ENCODE data around the gene ATP5PD.
"Not testable (repeated sequence)": the region's sequence is repeated elsewhere in the genome, so short reads cannot be mapped to it uniquely, and the experiment has no call there.

Gene ATP5PD

GRCh38 chr17:75033346-75034235 is 13.2 kb downstream of the ATP5PD start:
- Histone ChIP-seq H3K4me1 (ENCODE audit: control insufficient read depth, insufficient read depth, low read length, poor library complexity, severe bottlenecking) (peaks cover 6% of the 10 kb centered on the region), H3K36me3 (ENCODE audit: control insufficient read depth, insufficient read depth, low read length) (peaks cover 11% of the 10 kb centered on the region), H3K9me3 (ENCODE audit: control insufficient read depth, low read length) (peaks cover 17% of the 10 kb centered on the region), H3K27ac (ENCODE audit: low read depth, low read length, severe bottlenecking) (peak overlapping the region; percentile 94), H3K4me3 (ENCODE audit: extremely low read depth, insufficient read depth, low read length, poor library complexity, severe bottlenecking) (peak overlapping the region; percentile 88)
- WGBS, 2 experiments (ENCODE audit: insufficient coverage in 2 of 2), result 1 to 2% methylated on average over 27 to 29 of the region's 36 CpGs

DNA sequence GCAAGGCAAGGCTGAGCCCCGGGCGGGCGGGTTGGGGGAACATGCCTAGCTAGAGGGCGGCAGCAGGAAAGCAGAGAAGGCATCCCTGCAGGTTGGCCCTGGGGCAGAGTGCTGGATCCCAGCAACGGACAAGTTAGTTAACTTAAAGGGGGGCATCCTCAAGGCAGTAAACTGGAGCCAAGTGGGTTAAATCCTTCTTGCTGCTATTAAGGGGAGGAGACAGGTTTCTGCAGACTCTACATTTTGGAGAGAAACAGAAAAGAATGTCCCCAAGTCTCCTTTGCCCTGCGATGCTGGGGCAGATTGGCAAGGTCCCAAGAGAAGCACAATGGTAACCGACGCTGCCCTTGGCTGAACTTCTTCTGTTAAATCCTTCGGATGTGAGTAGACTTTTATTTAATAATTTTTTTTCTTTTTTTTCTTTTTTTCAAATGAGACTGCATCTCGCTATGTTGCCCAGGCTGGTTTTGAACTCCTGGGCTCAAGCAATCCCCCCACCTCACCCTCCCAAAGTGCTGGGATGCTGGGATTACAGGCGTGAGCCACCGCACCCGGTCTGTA is 14.0 kb downstream of the ATP5PD start:
- 49 to 60% methylated on average over 6 to 7 of the region's 13 CpGs for WGBS, 2 experiments (ENCODE audit: insufficient coverage in 2 of 2)
- Histone ChIP-seq H3K4me3 (ENCODE audit: extremely low read depth, insufficient read depth, low read length, poor library complexity, severe bottlenecking) (peak overlapping the region; percentile 88), H3K4me1 (ENCODE audit: control insufficient read depth, insufficient read depth, low read length, poor library complexity, severe bottlenecking) (peaks cover 6% of the 10 kb centered on the region), H3K36me3 (ENCODE audit: control insufficient read depth, insufficient read depth, low read length) (peaks cover 7% of the 10 kb centered on the region), H3K27ac (ENCODE audit: low read depth, low read length, severe bottlenecking) (no peak overlapping the region), H3K9me3 (ENCODE audit: control insufficient read depth, low read length) (peaks cover 17% of the 10 kb centered on the region)

DNA sequence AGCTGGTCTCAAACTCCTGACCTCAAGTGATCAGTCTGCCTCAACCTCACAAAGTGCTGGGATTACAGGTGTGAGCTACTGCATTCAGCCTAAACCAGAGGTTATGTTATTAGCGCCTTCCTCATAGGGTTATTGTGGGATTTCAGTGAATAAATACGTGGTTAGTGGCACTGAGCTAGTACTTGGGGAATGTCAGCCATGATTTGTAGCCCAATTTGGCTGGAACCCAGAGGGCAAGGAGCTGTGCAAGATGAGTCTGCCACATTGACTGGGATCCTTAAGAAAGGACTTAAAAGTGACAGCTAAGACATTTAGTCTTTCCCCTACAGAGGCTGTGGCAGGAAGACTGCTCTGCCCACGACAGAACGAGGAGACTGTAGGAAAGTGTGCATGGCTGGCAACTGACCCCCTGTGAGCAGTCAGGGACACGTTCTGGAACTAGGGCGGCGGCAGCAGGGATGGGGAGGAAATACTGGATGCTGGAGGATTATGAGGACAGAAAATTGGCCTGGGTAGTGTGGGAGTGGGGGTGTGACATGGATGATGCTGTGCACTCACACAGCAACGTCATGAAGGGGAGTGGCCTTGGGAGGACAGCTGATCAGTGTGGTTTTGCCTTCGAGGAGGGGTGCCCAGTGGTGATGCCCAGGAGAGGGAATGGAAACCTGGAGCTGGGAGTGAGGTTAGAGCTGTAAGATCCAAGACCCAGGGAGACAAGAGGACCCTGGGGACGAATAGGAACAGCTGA is 14.6 kb downstream of the ATP5PD start:
- H3K4me3 ChIP-seq (ENCODE audit: extremely low read depth, insufficient read depth, low read length, poor library complexity, severe bottlenecking), result no peak overlapping the region
- 67 to 71% methylated on average over 10 of the region's 10 CpGs for WGBS, 2 experiments (ENCODE audit: insufficient coverage in 2 of 2)

DNA sequence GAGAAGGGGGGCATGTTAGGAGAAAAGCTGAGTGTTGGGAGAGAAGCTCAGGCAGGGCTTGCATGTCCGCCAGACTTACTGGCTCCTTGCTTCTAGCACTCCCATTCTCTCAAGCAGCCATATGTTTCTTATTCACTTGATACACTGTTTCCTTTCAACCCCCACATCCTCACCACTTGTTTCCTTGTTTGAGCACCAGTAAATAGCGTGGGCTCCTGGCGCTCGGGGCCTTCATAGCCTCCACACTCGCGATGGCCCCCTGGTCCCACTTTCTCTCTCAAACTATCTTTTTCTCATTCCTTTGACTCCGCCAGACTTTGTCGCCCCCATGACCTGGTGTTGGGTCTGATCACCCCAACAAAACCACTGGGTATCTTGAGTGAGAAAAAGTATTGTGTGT is 16.6 kb downstream of the ATP5PD start:
- Histone ChIP-seq H3K4me3 (ENCODE audit: extremely low read depth, insufficient read depth, low read length, poor library complexity, severe bottlenecking) (no peak overlapping the region), H3K36me3 (ENCODE audit: control insufficient read depth, insufficient read depth, low read length) (no peaks in the 10 kb centered on the region), H3K4me1 (ENCODE audit: control insufficient read depth, insufficient read depth, low read length, poor library complexity, severe bottlenecking) (peaks cover 3% of the 10 kb centered on the region), H3K9me3 (ENCODE audit: control insufficient read depth, low read length) (peaks cover 17% of the 10 kb centered on the region), H3K27ac (ENCODE audit: low read depth, low read length, severe bottlenecking) (no peak overlapping the region)
- 76 to 99% methylated on average over 5 to 6 of the region's 8 CpGs for WGBS, 2 experiments (ENCODE audit: insufficient coverage in 2 of 2)

More for the DNA sequence above, 14.6 kb downstream of the ATP5PD start:
- Histone ChIP-seq H3K4me1 (ENCODE audit: control insufficient read depth, insufficient read depth, low read length, poor library complexity, severe bottlenecking) (peaks cover 6% of the 10 kb centered on the region), H3K27ac (ENCODE audit: low read depth, low read length, severe bottlenecking) (no peak overlapping the region), H3K36me3 (ENCODE audit: control insufficient read depth, insufficient read depth, low read length) (peaks cover 4% of the 10 kb centered on the region), H3K9me3 (ENCODE audit: control insufficient read depth, low read length) (peaks cover 17% of the 10 kb centered on the region)

DNA sequence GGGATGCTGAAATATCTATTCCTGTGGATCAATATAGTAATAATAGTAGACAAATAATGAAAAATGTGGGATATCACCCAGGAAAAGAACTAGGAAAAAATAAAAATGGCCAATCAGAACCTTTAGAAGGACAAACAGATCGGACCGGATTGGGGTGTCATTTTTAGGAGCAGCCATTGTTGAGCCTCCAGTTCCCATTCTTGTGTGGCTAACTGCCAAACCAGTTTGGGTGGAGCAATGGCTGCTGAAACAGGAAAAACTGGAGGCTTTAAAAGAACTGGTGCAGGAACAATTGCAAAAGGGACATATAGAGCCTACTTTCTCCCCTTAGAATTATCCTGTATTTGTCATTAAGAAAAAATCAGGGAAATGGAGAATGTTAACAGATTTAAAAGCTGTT is 20.1 kb downstream of the ATP5PD start:
- H3K4me3 ChIP-seq (ENCODE audit: extremely low read depth, insufficient read depth, low read length, poor library complexity, severe bottlenecking); H3K27ac ChIP-seq (ENCODE audit: low read depth, low read length, severe bottlenecking); H3K4me1 ChIP-seq (ENCODE audit: control insufficient read depth, insufficient read depth, low read length, poor library complexity, severe bottlenecking): not testable (repeated sequence)
- Histone ChIP-seq H3K9me3 (ENCODE audit: control insufficient read depth, low read length) (peaks cover 17% of the 10 kb centered on the region), H3K36me3 (ENCODE audit: control insufficient read depth, insufficient read depth, low read length) (peaks cover 25% of the 10 kb centered on the region)
- WGBS, 2 experiments (ENCODE audit: insufficient coverage in 2 of 2), result 85 to 100% methylated on average over 2 of the region's 2 CpGs

- not testable (repeated sequence) for H3K4me3 ChIP-seq (ENCODE audit: extremely low read depth, insufficient read depth, low read length, poor library complexity, severe bottlenecking); H3K4me1 ChIP-seq (ENCODE audit: control insufficient read depth, insufficient read depth, low read length, poor library complexity, severe bottlenecking); H3K27ac ChIP-seq (ENCODE audit: low read depth, low read length, severe bottlenecking)
- peaks cover 10% of the 10 kb centered on the region for H3K9me3 ChIP-seq (ENCODE audit: control insufficient read depth, low read length)
- H3K36me3 ChIP-seq (ENCODE audit: control insufficient read depth, insufficient read depth, low read length), result peaks cover 37% of the 10 kb centered on the region
- 89 to 93% methylated on average over 8 to 9 of the region's 9 CpGs for WGBS, 2 experiments (ENCODE audit: insufficient coverage in 2 of 2)
Observed at GRCh38 chr17:75025398-75025734, 21.4 kb downstream of the ATP5PD start.

- H3K4me3 ChIP-seq (ENCODE audit: extremely low read depth, insufficient read depth, low read length, poor library complexity, severe bottlenecking), result no peak overlapping the region
- no peaks in the 10 kb centered on the region for H3K4me1 ChIP-seq (ENCODE audit: control insufficient read depth, insufficient read depth, low read length, poor library complexity, severe bottlenecking)
- peaks cover 42% of the 10 kb centered on the region for H3K36me3 ChIP-seq (ENCODE audit: control insufficient read depth, insufficient read depth, low read length)
- 93% methylated on average over 8 of the region's 10 CpGs for WGBS, 2 experiments (ENCODE audit: insufficient coverage in 2 of 2)
- H3K27ac ChIP-seq (ENCODE audit: low read depth, low read length, severe bottlenecking), result no peak overlapping the region
- peaks cover 5% of the 10 kb centered on the region for H3K9me3 ChIP-seq (ENCODE audit: control insufficient read depth, low read length)
Observed at GRCh38 chr17:75024686-75025397, 21.9 kb downstream of the ATP5PD start.

DNA sequence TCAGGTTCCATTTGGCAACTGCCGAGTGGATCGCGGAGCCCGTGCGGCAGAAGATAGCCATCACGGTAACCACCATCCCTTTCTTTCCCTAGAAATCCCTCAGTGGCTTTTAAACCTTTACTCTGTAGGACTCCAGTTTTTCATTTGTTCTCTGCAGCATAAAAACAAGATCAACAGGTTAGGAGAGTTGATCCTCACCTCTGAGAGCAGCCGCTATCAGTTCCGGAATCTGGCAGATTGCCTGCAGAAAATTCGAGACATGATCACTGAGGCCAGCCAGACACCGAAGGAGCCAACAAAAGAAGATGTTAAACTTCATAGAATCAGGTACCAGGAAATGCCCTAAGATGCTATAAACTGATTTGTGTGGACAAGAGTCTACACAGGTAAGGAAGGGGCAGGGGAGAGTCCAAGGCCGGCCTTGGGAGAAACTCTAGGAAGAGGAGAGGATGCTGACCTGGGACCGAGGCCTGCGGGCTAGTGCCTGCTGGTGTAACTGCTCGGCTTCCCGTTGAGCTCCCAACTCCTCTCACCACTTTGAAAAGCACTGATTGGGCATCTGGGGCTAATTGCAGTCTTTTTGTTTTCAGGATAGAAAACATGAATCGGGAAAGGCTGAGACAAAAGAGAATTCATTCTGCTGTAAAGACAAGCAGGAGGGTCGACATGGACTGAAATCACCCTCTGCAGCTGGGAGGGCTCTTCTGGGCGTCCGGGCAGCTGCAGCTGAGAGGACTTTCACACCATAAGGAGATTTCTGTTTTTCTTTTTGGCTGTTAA is 26.2 kb downstream of the ATP5PD start:
- Histone ChIP-seq H3K9me3 (ENCODE audit: control insufficient read depth, low read length) (no peaks in the 10 kb centered on the region), H3K4me3 (ENCODE audit: extremely low read depth, insufficient read depth, low read length, poor library complexity, severe bottlenecking) (no peak overlapping the region), H3K36me3 (ENCODE audit: control insufficient read depth, insufficient read depth, low read length) (peaks cover 59% of the 10 kb centered on the region), H3K27ac (ENCODE audit: low read depth, low read length, severe bottlenecking) (no peak overlapping the region), H3K4me1 (ENCODE audit: control insufficient read depth, insufficient read depth, low read length, poor library complexity, severe bottlenecking) (no peaks in the 10 kb centered on the region)
- 93 to 99% methylated on average over 13 to 17 of the region's 19 CpGs for WGBS, 2 experiments (ENCODE audit: insufficient coverage in 2 of 2)

DNA sequence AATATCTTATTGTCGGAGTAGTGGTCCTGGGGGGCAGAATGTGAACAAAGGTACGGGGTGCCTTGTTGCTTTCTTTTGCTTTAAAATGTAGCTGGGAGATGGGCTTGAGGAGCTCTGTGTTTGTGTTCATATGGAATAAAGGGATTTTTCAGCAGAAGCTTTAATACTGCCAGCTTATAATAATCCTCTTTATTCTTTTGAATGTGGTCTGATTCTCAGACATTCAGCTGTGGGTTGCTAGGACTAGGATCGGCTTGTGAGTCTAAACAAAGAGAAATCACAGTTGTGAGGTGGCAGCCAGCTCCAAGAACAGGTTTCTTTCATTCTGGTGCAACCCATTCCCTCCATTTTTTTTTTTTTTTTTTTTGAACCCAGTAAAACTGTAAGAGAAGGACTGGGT is 27.1 kb downstream of the ATP5PD start:
- Histone ChIP-seq H3K27ac (ENCODE audit: low read depth, low read length, severe bottlenecking) (no peak overlapping the region), H3K4me3 (ENCODE audit: extremely low read depth, insufficient read depth, low read length, poor library complexity, severe bottlenecking) (no peak overlapping the region), H3K4me1 (ENCODE audit: control insufficient read depth, insufficient read depth, low read length, poor library complexity, severe bottlenecking) (no peaks in the 10 kb centered on the region), H3K9me3 (ENCODE audit: control insufficient read depth, low read length) (no peaks in the 10 kb centered on the region), H3K36me3 (ENCODE audit: control insufficient read depth, insufficient read depth, low read length) (peaks cover 62% of the 10 kb centered on the region)
- 96 to 100% methylated on average over 2 to 3 of the region's 3 CpGs for WGBS, 2 experiments (ENCODE audit: insufficient coverage in 2 of 2)

GRCh38 chr17:75019146-75019545 is 27.6 kb downstream of the ATP5PD start:
- H3K9me3 ChIP-seq (ENCODE audit: control insufficient read depth, low read length), result no peaks in the 10 kb centered on the region
- no peak overlapping the region for H3K4me3 ChIP-seq (ENCODE audit: extremely low read depth, insufficient read depth, low read length, poor library complexity, severe bottlenecking)
- peaks cover 59% of the 10 kb centered on the region for H3K36me3 ChIP-seq (ENCODE audit: control insufficient read depth, insufficient read depth, low read length)
- H3K4me1 ChIP-seq (ENCODE audit: control insufficient read depth, insufficient read depth, low read length, poor library complexity, severe bottlenecking), result no peaks in the 10 kb centered on the region
- no peak overlapping the region for H3K27ac ChIP-seq (ENCODE audit: low read depth, low read length, severe bottlenecking)
- 87 to 100% methylated on average over 2 to 3 of the region's 5 CpGs for WGBS, 2 experiments (ENCODE audit: insufficient coverage in 2 of 2)

Data from mesodermal cell (in vitro differentiated cells).